ENCODE results near the gene TTC7B. TPM values are rescaled to one million over a fixed set of nuclear protein-coding genes. Genes with fewer than 3 reads are reported as not detected.

The TTC7B gene
- total and polyA plus RNA-seq, 2 donors (not counting 1 experiment from before 2014, with no cell fraction given) = 0.36 to 3.2 TPM

DNA sequence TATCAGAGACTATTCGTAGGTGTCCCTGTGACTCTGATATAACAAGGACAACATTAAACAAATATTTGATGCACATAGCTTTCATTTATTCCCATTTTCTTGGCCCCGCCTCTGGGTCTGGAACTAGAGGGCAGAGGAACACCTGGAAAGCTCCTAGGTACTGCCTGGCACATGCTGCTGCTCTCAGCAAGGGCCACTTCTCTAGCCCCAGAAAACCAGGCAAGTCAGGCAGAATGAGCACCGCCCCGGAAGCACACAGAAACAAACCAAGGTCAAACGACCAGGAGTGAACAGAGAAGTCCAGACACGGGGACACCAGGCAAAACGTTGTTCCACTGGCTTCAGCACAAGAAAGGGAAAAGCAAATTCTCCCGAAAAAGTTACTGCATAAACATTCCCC is 76.1 kb downstream of the TTC7B start:
- ChIA-PET POLR2A (no interaction called here), CTCF (no interaction called here)
- Histone ChIP-seq H4K20me1 (ENCODE audit: control insufficient read depth, insufficient read depth, low read length, poor library complexity, severe bottlenecking) (no peaks in the 10 kb centered on the region), H3K9ac (ENCODE audit: low read length) (no peak overlapping the region), H2AFZ (ENCODE audit: insufficient read depth, low read depth, low read length, poor library complexity, severe bottlenecking) (no peak overlapping the region), H3K79me2 (ENCODE audit: control insufficient read depth, insufficient read depth, low read length) (no peaks in the 10 kb centered on the region), H3K4me2 (replicated peaks; ENCODE audit: low read depth, low read length, poor library complexity, severe bottlenecking) (no peak overlapping the region), H3K27ac (ENCODE audit: low read length in 2 of 2) (no peak overlapping the region), H3K9me3 (ENCODE audit: control extremely low read depth in 1 of 3, control insufficient read depth in 2 of 3, insufficient read depth in 1 of 3, low read length in 2 of 3) (no peaks in the 10 kb centered on the region), H3K36me3 (replicated peaks in 1 of 2; ENCODE audit: control extremely low read depth in 1 of 2, control insufficient read depth in 1 of 2, extremely low read depth in 1 of 2, insufficient read depth in 2 of 2, low read length in 1 of 2) (no peaks in the 10 kb centered on the region), H3K4me1 (ENCODE audit: control insufficient read depth in 2 of 2, insufficient read depth in 2 of 2, low read length in 2 of 2) (no peaks in the 10 kb centered on the region), H3K27me3 (replicated peaks in 1 of 4; ENCODE audit: control extremely low read depth in 1 of 4, control insufficient read depth in 3 of 4, insufficient read depth in 4 of 4, low read length in 3 of 4) (no peaks in the 10 kb centered on the region), H3K4me3 (ENCODE audit: control extremely low read depth in 1 of 5, extremely low read depth in 1 of 5, insufficient read depth in 1 of 5, low read depth in 2 of 5, low read length in 4 of 5) (no peak overlapping the region)
- Mint-ChIP-seq H3K27me3 (no peaks in the 10 kb centered on the region), H3K9me3 (ENCODE audit: insufficient read depth) (no peaks in the 10 kb centered on the region), H3K4me1 (no peaks in the 10 kb centered on the region), H3K4me3 (no peak overlapping the region), H3K27ac (no peak overlapping the region)
- WGBS (ENCODE audit: insufficient coverage) = 93% methylated on average over 6 of the region's 8 CpGs
- intact Hi-C loops (cut with micrococcal nuclease) = no loop called here
- ATAC-seq (ENCODE audit: low read depth) (no peak), DNase-seq (no peak)
- no peak for TF ChIP-seq EZH2 (IDR thresholded peaks at IDR 0.05; ENCODE audit: borderline replicate concordance, insufficient read depth, low read depth, low read length, poor library complexity, severe bottlenecking)
- TF ChIP-seq, protein P1, sequence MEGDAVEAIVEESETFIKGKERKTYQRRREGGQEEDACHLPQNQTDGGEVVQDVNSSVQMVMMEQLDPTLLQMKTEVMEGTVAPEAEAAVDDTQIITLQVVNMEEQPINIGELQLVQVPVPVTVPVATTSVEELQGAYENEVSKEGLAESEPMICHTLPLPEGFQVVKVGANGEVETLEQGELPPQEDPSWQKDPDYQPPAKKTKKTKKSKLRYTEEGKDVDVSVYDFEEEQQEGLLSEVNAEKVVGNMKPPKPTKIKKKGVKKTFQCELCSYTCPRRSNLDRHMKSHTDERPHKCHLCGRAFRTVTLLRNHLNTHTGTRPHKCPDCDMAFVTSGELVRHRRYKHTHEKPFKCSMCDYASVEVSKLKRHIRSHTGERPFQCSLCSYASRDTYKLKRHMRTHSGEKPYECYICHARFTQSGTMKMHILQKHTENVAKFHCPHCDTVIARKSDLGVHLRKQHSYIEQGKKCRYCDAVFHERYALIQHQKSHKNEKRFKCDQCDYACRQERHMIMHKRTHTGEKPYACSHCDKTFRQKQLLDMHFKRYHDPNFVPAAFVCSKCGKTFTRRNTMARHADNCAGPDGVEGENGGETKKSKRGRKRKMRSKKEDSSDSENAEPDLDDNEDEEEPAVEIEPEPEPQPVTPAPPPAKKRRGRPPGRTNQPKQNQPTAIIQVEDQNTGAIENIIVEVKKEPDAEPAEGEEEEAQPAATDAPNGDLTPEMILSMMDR (IDR thresholded peaks at IDR 0.05) = no peak

DNA sequence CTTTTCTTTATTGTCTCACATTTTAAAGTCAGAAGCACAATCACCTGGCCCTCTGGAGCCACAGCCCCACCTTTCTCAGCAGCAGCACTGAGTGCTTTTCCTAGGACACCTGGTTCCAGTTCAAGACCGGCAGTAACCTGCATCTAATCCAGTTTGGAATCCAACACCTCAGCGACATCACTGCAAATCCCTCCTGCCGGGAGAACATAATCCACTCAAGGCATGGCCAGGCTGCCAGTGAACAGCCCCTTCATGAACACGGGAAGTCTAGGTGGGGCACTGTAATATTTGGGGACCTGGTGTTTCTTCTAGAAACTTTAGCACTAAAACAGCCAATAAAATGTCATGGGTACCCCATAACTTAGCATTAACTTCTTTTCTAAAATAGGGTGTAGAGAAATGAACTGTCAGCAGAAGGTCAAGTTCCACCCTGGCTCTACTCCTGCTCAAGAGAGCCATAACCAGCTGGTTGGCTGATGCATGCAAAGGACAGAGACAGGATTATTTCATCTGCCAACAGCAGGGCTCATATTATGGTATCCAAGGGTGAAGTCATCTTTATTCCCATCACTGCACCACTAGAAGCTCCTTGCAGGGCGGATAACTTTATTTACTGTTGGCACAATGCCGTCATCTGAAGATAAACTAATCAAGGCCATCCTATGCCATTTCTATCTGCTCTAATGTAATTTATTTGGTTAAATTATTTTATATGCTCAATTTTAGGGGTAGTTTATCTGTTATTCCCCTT is 76.7 kb downstream of the TTC7B start:
- CTCF ChIA-PET = no interaction called here

More for the DNA sequence above, 76.7 kb downstream of the TTC7B start:
- no peak overlapping the region for H3K4me2 ChIP-seq (replicated peaks; ENCODE audit: low read depth, low read length, poor library complexity, severe bottlenecking)
- H3K27me3 Mint-ChIP-seq = no peaks in the 10 kb centered on the region
- H4K20me1 ChIP-seq (ENCODE audit: control insufficient read depth, insufficient read depth, low read length, poor library complexity, severe bottlenecking) = no peaks in the 10 kb centered on the region
- no peak for DNase-seq
- H3K27ac Mint-ChIP-seq = no peak overlapping the region
- no peaks in the 10 kb centered on the region for H3K4me1 ChIP-seq (ENCODE audit: control insufficient read depth in 2 of 2, insufficient read depth in 2 of 2, low read length in 2 of 2)
- no peaks in the 10 kb centered on the region for H3K4me1 Mint-ChIP-seq
- TF ChIP-seq, protein P1 (IDR thresholded peaks at IDR 0.05) = no peak
- TF ChIP-seq EZH2 (IDR thresholded peaks at IDR 0.05; ENCODE audit: borderline replicate concordance, insufficient read depth, low read depth, low read length, poor library complexity, severe bottlenecking) = no peak
- no peak overlapping the region for H3K9ac ChIP-seq (ENCODE audit: low read length)
- no peak overlapping the region for H3K4me3 Mint-ChIP-seq
- no peaks in the 10 kb centered on the region for H3K9me3 Mint-ChIP-seq (ENCODE audit: insufficient read depth)
- intact Hi-C loops (cut with micrococcal nuclease) = no loop called here
- ATAC-seq (ENCODE audit: low read depth) = no peak
- no peak overlapping the region for H2AFZ ChIP-seq (ENCODE audit: insufficient read depth, low read depth, low read length, poor library complexity, severe bottlenecking)
- WGBS (ENCODE audit: insufficient coverage) = 100% methylated on average over 1 of the region's 6 CpGs
- no peak overlapping the region for H3K27ac ChIP-seq (ENCODE audit: low read length in 2 of 2)
- H3K79me2 ChIP-seq (ENCODE audit: control insufficient read depth, insufficient read depth, low read length) = no peaks in the 10 kb centered on the region
- no peaks in the 10 kb centered on the region for H3K9me3 ChIP-seq (ENCODE audit: control extremely low read depth in 1 of 3, control insufficient read depth in 2 of 3, insufficient read depth in 1 of 3, low read length in 2 of 3)
- POLR2A ChIA-PET = no interaction called here
- H3K4me3 ChIP-seq (ENCODE audit: control extremely low read depth in 1 of 5, extremely low read depth in 1 of 5, insufficient read depth in 1 of 5, low read depth in 2 of 5, low read length in 4 of 5) = no peak overlapping the region
- H3K36me3 ChIP-seq (replicated peaks in 1 of 2; ENCODE audit: control extremely low read depth in 1 of 2, control insufficient read depth in 1 of 2, extremely low read depth in 1 of 2, insufficient read depth in 2 of 2, low read length in 1 of 2) = no peaks in the 10 kb centered on the region
- H3K27me3 ChIP-seq (replicated peaks in 1 of 4; ENCODE audit: control extremely low read depth in 1 of 4, control insufficient read depth in 3 of 4, insufficient read depth in 4 of 4, low read length in 3 of 4) = no peaks in the 10 kb centered on the region
